ENCODE results near the gene PFN2.
A peak's percentile ranks its signal among the peaks of the same experiment; 100 is the strongest.
"Not testable (repeated sequence)": the region's sequence is repeated elsewhere in the genome, so short reads cannot be mapped to it uniquely, and the experiment has no call there.

Gene PFN2

DNA sequence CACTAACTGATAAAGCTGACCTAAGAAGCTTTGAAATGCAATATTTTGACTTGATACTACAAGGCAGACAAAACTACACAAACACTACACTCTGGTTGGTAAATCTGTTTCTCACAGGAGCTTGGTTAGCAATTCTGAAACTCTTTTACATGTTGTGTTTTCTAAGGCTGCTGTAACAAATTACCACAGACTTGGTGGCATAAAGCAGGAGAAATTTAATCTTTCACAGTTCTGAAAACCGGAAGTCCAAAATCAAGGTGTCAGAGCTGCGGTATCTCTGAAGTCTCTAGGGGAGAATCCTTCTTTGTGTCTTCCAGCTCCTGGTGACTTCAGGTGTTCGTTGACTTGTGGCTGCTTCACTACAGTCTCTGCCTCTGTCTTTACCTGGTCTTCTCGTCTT lies 12.9 kb upstream of the PFN2 start:
- no peak for DNase-seq (ENCODE audit: low read depth)
- in situ Hi-C loops (cut with HindIII; ENCODE audit: low sequenced_read_pairs) = no loop called here
- H3K4me3 ChIP-seq (ENCODE audit: low read depth, low read length) = no peak overlapping the region
- TF ChIP-seq, protein P1, sequence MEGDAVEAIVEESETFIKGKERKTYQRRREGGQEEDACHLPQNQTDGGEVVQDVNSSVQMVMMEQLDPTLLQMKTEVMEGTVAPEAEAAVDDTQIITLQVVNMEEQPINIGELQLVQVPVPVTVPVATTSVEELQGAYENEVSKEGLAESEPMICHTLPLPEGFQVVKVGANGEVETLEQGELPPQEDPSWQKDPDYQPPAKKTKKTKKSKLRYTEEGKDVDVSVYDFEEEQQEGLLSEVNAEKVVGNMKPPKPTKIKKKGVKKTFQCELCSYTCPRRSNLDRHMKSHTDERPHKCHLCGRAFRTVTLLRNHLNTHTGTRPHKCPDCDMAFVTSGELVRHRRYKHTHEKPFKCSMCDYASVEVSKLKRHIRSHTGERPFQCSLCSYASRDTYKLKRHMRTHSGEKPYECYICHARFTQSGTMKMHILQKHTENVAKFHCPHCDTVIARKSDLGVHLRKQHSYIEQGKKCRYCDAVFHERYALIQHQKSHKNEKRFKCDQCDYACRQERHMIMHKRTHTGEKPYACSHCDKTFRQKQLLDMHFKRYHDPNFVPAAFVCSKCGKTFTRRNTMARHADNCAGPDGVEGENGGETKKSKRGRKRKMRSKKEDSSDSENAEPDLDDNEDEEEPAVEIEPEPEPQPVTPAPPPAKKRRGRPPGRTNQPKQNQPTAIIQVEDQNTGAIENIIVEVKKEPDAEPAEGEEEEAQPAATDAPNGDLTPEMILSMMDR (IDR thresholded peaks at IDR 0.05; ENCODE audit: low read depth, low read length, missing control alignments) = no peak

DNA sequence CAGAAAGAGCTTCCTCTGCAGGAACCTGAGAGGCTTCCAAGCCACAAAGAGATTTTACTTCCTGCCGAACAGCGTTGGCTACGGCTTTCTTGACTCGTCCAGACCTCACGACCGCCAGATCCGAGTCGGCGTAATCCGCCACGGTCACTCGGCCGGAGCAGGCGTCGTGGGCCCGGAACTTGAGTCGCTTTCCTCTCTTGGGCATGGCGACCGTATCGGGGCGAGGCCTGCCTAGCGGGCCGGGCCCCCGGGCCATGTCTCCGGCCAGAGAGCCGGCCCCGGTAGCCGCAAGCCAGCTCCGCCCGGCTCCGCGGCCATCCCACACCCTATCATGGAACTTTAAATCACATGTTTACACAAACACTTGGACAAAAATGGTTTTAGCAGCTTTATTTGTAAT lies 12.4 kb upstream of the PFN2 start:
- in situ Hi-C loops (cut with HindIII; ENCODE audit: low sequenced_read_pairs); DNase-seq (ENCODE audit: low read depth); H3K4me3 ChIP-seq (ENCODE audit: low read depth, low read length): not testable (repeated sequence)

DNA sequence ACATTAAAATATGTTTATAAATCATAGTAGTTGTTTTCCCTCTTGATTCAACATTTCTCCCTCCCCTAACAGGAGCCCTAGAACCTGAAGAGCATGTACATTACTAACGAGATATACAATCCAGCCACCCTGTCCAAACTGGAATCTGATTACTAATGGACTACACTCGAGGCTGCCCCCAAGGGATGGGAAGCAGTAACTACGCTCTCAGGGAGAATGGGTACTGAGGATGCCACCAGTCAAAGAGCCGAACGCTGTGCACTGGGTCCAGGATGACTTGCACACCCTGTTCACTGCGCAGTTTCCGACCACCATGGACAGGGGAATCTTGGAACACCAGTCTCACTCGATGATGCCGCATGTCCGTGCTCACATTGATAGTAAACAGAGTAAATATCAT lies 11.3 kb upstream of the PFN2 start:
- DNase-seq (ENCODE audit: low read depth); in situ Hi-C loops (cut with HindIII; ENCODE audit: low sequenced_read_pairs); H3K4me3 ChIP-seq (ENCODE audit: low read depth, low read length): not testable (repeated sequence)

DNA sequence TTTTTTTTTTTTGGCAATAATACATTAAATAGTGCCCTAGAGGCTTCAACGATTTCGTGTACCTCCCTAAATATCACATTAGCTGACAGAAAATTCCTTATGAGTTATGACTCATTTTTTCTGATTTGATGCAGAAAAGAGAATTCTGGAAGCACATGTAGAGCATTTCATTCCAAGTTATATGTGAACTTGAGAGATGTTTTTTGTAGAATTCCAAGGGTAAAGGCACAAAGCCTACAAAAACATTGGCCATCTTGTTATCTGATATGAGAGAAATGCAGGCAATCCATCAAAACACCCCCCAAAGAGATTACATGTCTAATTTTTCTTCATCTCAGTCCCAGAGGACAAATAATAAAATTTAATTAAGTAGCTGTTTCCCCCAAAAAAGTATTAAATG lies 6.7 kb upstream of the PFN2 start:
- TF ChIP-seq, protein P1 (IDR thresholded peaks at IDR 0.05; ENCODE audit: low read depth, low read length, missing control alignments) = no peak
- in situ Hi-C loops (cut with HindIII; ENCODE audit: low sequenced_read_pairs) = no loop called here
- peak; percentile 24 for DNase-seq (ENCODE audit: low read depth)
- H3K4me3 ChIP-seq (ENCODE audit: low read depth, low read length) = no peak overlapping the region

DNA sequence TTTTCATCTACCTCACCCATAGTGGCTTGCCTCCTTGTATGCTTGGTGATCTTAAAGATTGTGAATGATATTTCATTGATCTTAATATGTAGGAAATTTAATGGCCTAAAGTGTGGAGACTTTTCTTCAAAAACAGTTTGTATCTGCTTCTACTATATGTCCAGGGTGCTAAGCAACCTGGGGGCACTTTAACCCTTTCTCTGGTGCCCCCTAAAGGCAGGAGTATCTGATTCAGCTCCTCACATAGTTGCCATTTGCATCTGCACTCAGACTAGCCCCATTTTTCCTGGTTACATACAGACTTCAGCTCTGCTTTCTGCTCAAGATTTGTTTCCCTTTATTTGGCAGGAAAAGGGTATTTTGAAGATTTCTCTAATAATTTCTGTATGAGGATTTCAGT lies 5.2 kb upstream of the PFN2 start:
- in situ Hi-C loops (cut with HindIII; ENCODE audit: low sequenced_read_pairs) = no loop called here
- no peak overlapping the region for H3K4me3 ChIP-seq (ENCODE audit: low read depth, low read length)
- DNase-seq (ENCODE audit: low read depth) = no peak
- TF ChIP-seq, protein P1 (IDR thresholded peaks at IDR 0.05; ENCODE audit: low read depth, low read length, missing control alignments) = no peak

DNA sequence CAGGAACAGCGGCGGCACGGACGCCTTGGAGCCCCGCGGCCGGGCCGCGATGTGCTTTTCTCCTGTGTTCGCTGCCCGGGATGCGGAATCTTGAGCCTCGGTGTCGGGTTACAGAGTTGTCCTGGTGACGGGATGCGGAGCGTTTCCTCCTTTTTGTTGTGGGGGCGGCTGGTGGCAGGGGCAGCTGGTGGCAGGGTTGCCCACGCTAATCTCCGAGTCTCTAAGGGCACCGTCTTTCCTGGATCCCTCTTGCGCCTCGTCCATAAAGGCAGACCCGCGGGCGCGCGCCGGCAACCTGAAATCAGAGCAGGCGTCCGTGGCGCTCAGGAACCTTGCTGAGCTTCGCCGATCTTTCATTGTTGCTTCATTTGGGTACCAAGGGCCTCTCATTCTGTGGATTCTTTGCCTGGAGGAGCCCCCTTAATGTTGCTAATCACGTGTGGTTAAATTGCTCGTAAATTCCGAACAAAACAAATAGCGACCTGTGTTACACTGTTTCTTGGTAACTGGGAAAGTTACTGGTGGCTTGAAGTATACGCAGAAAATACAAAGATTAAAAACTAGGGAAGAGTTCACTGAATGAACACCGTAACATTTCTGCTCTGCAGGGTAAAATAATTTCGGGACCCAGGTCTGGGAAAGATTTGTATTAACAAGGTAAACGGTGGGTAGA lies 844 bp upstream of the PFN2 start:
- peak overlapping the region; percentile 85 for H3K4me3 ChIP-seq (ENCODE audit: low read depth, low read length)
- TF ChIP-seq, protein P1 (IDR thresholded peaks at IDR 0.05; ENCODE audit: low read depth, low read length, missing control alignments) = no peak
- in situ Hi-C loops (cut with HindIII; ENCODE audit: low sequenced_read_pairs) = no loop called here
- DNase-seq (ENCODE audit: low read depth) = peak; percentile 19

DNA sequence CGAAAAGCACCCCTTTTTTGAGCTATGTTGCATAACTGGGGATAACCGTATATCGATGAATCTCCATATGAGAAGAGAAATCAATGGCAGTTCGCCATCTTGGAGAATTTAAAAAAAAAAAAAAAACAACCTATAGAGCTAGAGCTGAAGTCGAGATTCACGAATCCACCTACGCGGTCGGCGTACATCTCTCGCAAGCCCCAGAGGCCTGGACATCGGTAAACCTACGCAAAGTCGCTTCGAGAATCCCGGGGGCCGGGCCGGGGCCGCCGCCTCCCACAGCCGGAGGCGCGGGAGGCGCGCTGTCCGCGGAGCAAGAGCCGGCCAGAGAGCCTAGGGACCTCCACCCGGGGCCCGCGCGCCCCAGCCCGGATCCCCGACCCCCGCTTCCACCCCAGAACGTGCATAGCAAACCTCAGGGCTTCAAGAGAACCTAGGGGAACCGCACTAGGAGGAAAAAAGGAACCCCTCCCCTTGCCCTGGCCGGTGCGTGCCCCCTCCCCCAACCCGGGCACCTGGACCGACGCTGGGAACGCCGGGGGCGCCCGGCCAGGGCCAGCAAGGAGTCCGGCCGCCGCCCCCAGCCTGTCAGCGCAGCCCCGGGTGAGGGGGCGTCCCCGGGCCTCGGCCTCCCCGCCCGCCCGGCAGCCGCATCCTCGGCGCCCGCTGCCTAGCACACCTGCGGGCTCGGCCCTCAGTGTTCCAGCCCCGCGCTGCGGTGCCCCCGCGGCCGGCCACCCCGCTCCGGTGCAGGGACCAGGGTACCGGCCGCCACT lies 567 bp downstream of the PFN2 start:
- TF ChIP-seq, protein P1 (IDR thresholded peaks at IDR 0.05; ENCODE audit: low read depth, low read length, missing control alignments) = no peak
- in situ Hi-C loops (cut with HindIII; ENCODE audit: low sequenced_read_pairs) = no loop called here
- peak; percentile 80 for DNase-seq (ENCODE audit: low read depth)
- H3K4me3 ChIP-seq (ENCODE audit: low read depth, low read length) = peak overlapping the region; percentile 85
